IPS DF 6.9 (cell line): ENCODE measurements around the gene CCDC178.
"Not testable (repeated sequence)": the region's sequence is repeated elsewhere in the genome, so short reads cannot be mapped to it uniquely, and the experiment has no call there.

ENCODE experiments used
- DNase-seq: peaks from one replicate; pipeline ENCODE4 v3.0.0-alpha.2; 2013; ENCODE audit warnings: low read depth, low spot score
- H3K27ac ChIP-seq: one replicate; pipeline ENCODE4 v1.5.1; 2013; ENCODE audit warnings: low read length, control low read depth
- H3K27me3 ChIP-seq: 2 replicates; pipeline ENCODE4 v1.6.1; 2013; ENCODE audit warnings: mild to moderate bottlenecking, low read length; ENCODE audit not compliant: control insufficient read depth, insufficient read depth
- H3K36me3 ChIP-seq: 2 replicates; pipeline ENCODE4 v1.6.1; 2013; ENCODE audit warnings: low read length; ENCODE audit not compliant: control insufficient read depth, insufficient read depth
- H3K4me1 ChIP-seq: 2 replicates; pipeline ENCODE4 v1.6.1; 2013; ENCODE audit warnings: low read length; ENCODE audit not compliant: control insufficient read depth, insufficient read depth
- H3K4me3 ChIP-seq: 2 replicates; pipeline ENCODE4 v1.5.1; 2013; ENCODE audit warnings: mild to moderate bottlenecking, low read length
- H3K9me3 ChIP-seq: 2 replicates; pipeline ENCODE4 v1.6.1; 2013; ENCODE audit warnings: low read length, inconsistent platforms; ENCODE audit not compliant: control insufficient read depth, insufficient read depth
- WGBS: extraction: QIAGEN DNeasy Blood & Tissue Kit; methylation state at CpG from one replicate; pipeline ENCODE4 v1.1.7; 2013; ENCODE audit warnings: mixed read lengths, missing lambda C conversion rate; ENCODE audit not compliant: insufficient read length, insufficient coverage; 5-methylcytosine and 5-hydroxymethylcytosine counted together

Gene CCDC178

DNA sequence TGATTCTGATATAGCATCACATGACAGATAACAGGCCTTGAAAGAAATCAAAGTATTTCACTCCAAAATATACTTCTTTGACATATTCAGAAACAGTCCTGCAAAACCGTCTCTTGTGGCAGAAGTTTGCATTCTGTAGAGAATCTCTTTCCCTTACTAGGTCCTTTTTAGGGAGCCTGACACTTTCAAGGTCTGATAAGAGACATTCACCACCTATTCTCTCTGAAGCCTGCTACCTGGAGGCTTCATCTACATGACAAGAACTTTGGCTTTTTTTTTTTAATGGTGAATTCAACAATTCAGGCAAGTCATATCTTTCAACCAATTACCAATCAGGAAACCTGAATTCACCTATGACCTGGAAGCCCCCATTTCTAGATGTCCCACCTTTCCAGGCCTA is 83.8 kb downstream of the CCDC178 start:
- no peaks in the 10 kb centered on the region for H3K36me3 ChIP-seq
- no peaks in the 10 kb centered on the region for H3K9me3 ChIP-seq
- no peaks in the 10 kb centered on the region for H3K27me3 ChIP-seq
- no peak overlapping the region for H3K27ac ChIP-seq
- H3K4me3 ChIP-seq, result no peak overlapping the region
- DNase-seq, result no peak
- no CpG with 5 or more reads among the region's 1 CpG for WGBS
- peaks cover 3% of the 10 kb centered on the region for H3K4me1 ChIP-seq

GRCh38 chr18:33355756-33356155 is 84.8 kb downstream of the CCDC178 start:
- H3K27ac ChIP-seq, result no peak overlapping the region
- H3K4me1 ChIP-seq, result peaks cover 3% of the 10 kb centered on the region
- H3K27me3 ChIP-seq, result no peaks in the 10 kb centered on the region
- no peaks in the 10 kb centered on the region for H3K36me3 ChIP-seq
- no peak for DNase-seq
- no peaks in the 10 kb centered on the region for H3K9me3 ChIP-seq
- WGBS, result no CpG with 5 or more reads among the region's 1 CpG
- H3K4me3 ChIP-seq, result no peak overlapping the region

GRCh38 chr18:33355263-33355662 is 85.3 kb downstream of the CCDC178 start:
- Histone ChIP-seq H3K9me3 (no peaks in the 10 kb centered on the region), H3K27me3 (no peaks in the 10 kb centered on the region), H3K27ac (no peak overlapping the region), H3K4me1 (peaks cover 3% of the 10 kb centered on the region), H3K4me3 (no peak overlapping the region), H3K36me3 (no peaks in the 10 kb centered on the region)
- DNase-seq, result no peak
- no CpG with 5 or more reads among the region's 1 CpG for WGBS

- Histone ChIP-seq H3K27me3 (no peaks in the 10 kb centered on the region), H3K4me1 (no peaks in the 10 kb centered on the region), H3K36me3 (no peaks in the 10 kb centered on the region), H3K4me3 (no peak overlapping the region), H3K9me3 (no peaks in the 10 kb centered on the region), H3K27ac (no peak overlapping the region)
- no peak for DNase-seq
- WGBS, result 100% methylated on average over 1 of the region's 2 CpGs
Measured at GRCh38 chr18:33350256-33350655, 90.3 kb downstream of the CCDC178 start.

GRCh38 chr18:33339733-33340132 is 100.8 kb downstream of the CCDC178 start:
- not testable (repeated sequence) for H3K27me3 ChIP-seq, H3K36me3 ChIP-seq, H3K9me3 ChIP-seq, H3K4me1 ChIP-seq, DNase-seq, H3K4me3 ChIP-seq, H3K27ac ChIP-seq
- no CpG with 5 or more reads among the region's 2 CpGs for whole genome bisulfite sequencing

DNA sequence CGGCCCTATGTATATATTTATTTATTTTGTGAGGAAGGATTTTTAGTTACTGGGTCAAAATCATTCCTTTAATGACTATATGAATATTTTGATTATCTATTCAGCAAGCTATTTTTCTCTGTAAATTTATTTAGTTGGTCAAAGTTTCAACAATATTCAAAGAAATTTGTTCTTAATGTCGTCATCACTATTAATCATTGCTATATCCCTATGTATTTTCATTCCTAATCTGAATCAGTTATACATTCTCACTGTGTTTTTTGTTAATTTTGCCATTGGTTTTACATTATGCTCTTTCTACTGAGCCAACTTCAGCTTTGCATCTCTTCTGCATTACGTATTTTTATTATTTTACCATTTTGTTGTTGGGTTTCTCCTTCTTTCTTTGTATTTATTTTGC is 105.7 kb downstream of the CCDC178 start:
- WGBS, result no CpG with 5 or more reads among the region's 3 CpGs
- Histone ChIP-seq H3K9me3 (no peaks in the 10 kb centered on the region), H3K4me3 (no peak overlapping the region), H3K27ac (no peak overlapping the region), H3K36me3 (no peaks in the 10 kb centered on the region), H3K27me3 (no peaks in the 10 kb centered on the region), H3K4me1 (no peaks in the 10 kb centered on the region)
- DNase-seq, result no peak

- H3K27ac ChIP-seq, result no peak overlapping the region
- no peaks in the 10 kb centered on the region for H3K4me1 ChIP-seq
- DNase-seq, result no peak
- no peaks in the 10 kb centered on the region for H3K27me3 ChIP-seq
- no peak overlapping the region for H3K4me3 ChIP-seq
- no CpG with 5 or more reads among the region's 1 CpG for whole genome bisulfite sequencing
- H3K36me3 ChIP-seq, result no peaks in the 10 kb centered on the region
- no peaks in the 10 kb centered on the region for H3K9me3 ChIP-seq
Measured at GRCh38 chr18:33330711-33331110, 109.8 kb downstream of the CCDC178 start.

- Histone ChIP-seq H3K27me3 (no peaks in the 10 kb centered on the region), H3K4me1 (no peaks in the 10 kb centered on the region), H3K4me3 (no peak overlapping the region), H3K36me3 (no peaks in the 10 kb centered on the region), H3K27ac (no peak overlapping the region), H3K9me3 (no peaks in the 10 kb centered on the region)
- DNase-seq, result no peak
- WGBS, result no CpG with 5 or more reads among the region's 4 CpGs
Measured at GRCh38 chr18:33326975-33327374, 113.5 kb downstream of the CCDC178 start.

DNA sequence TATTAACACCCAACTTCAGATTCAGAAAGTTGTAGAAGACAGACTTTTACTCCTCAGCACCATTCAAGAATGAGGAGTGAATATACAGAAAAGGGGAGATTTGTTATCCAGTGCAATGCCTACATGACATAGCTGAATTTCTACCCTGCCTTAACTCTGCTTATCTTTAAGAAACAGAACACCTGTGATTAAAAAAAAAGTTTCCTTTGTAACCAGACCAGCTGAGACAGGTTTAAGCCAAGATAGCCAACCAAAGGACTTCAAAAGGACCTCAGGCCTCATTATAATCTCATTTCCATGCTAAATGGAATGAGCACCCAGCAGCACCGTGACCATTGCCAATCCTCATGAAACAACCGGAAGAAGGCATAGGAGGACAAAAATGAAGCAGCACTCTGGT is 122.9 kb downstream of the CCDC178 start:
- WGBS, result no CpG with 5 or more reads among the region's 2 CpGs
- Histone ChIP-seq H3K4me1 (no peaks in the 10 kb centered on the region), H3K36me3 (no peaks in the 10 kb centered on the region), H3K4me3 (no peak overlapping the region), H3K27ac (no peak overlapping the region), H3K27me3 (no peaks in the 10 kb centered on the region), H3K9me3 (no peaks in the 10 kb centered on the region)
- DNase-seq, result no peak

DNA sequence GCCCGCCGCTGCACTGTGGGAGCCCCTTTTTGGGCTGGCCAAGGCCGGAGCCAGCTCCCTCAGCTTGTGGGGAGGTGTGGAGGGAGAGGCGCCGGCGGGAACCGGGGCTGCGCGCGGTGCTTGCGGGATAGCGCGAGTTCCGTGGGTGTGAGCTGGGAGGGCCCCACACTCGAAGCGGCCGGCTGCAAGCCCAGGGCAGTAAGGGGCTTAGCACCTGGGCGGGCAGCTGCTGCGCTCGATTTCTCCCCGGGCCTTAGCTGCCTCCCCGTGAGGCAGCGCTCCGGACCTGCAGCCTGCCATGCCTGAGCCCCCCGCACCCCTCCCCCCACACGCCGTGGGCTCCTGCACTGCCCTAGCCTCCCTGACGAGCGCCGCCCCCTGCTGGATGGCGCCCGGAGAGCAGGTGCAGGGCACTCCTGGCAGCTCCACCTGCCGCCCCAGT is 124.4 kb downstream of the CCDC178 start:
- H3K4me3 ChIP-seq, result no peak overlapping the region
- H3K27ac ChIP-seq, result no peak overlapping the region
- no CpG with 5 or more reads among the region's 33 CpGs for whole genome bisulfite sequencing
- no peaks in the 10 kb centered on the region for H3K9me3 ChIP-seq
- DNase-seq, result peak; percentile 16
- H3K36me3 ChIP-seq, result no peaks in the 10 kb centered on the region
- no peaks in the 10 kb centered on the region for H3K4me1 ChIP-seq
- H3K27me3 ChIP-seq, result no peaks in the 10 kb centered on the region

DNA sequence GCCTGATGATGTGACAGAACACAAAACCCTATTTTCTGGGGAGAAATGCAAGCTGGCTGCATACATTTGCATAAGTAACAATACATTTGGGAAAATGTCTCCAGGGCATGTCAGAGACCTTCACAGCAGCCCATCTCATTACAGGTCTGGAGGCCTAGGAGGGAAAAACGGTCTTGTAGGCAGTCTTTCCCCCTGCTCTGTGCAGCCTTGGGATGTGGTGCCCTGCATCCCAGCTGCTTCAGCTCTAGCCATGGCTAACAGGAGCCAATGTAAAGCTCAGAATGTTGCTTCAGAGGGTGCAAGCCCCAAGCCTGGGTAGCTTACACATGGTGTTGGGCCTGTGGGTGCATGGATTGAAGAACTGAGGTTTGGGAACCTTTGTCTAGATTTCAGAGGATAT is 133.0 kb downstream of the CCDC178 start:
- H3K27ac ChIP-seq, result no peak overlapping the region
- no peak overlapping the region for H3K4me3 ChIP-seq
- H3K36me3 ChIP-seq, result no peaks in the 10 kb centered on the region
- no peak for DNase-seq
- H3K4me1 ChIP-seq, result no peaks in the 10 kb centered on the region
- no peaks in the 10 kb centered on the region for H3K9me3 ChIP-seq
- WGBS, result no CpG with 5 or more reads among the region's 1 CpG
- no peaks in the 10 kb centered on the region for H3K27me3 ChIP-seq
